Muscle layer of colon (tissue), 2 donors: ENCODE data around the gene RALB.

Experiments
- H3K27ac ChIP-seq: one replicate; pipeline ENCODE4 v1.7.0; 2013; ENCODE audit warnings: low read depth, mild to moderate bottlenecking, low read length, moderate library complexity
- H3K27me3 ChIP-seq, 2 donors: one replicate each; pipeline ENCODE4 v1.7.0; 2013; ENCODE audit warnings: low read length in 2 of 2, mild to moderate bottlenecking in 2 of 2; ENCODE audit not compliant: insufficient read depth in 2 of 2, control insufficient read depth in 1 of 2
- H3K36me3 ChIP-seq: one replicate; pipeline ENCODE4 v1.7.0; 2013; ENCODE audit warnings: mild to moderate bottlenecking, low read length; ENCODE audit not compliant: insufficient read depth
- H3K4me1 ChIP-seq: one replicate; pipeline ENCODE4 v1.7.0; 2013; ENCODE audit warnings: mild to moderate bottlenecking, low read length; ENCODE audit not compliant: insufficient read depth
- H3K4me3 ChIP-seq, 2 donors: one replicate each; pipeline ENCODE4 v1.7.0; 2013; ENCODE audit warnings: low read length in 2 of 2, low read depth in 1 of 2, mild to moderate bottlenecking in 1 of 2, moderate library complexity in 1 of 2
- H3K9ac ChIP-seq: one replicate; pipeline ENCODE4 v1.7.0; 2013; ENCODE audit warnings: low read length
- H3K9me3 ChIP-seq: one replicate; pipeline ENCODE4 v1.7.0; 2013; ENCODE audit warnings: mild to moderate bottlenecking, low read length
- donor health status: abdominal sarcoma.
- donor health status: Adenocarcinoma of cecum.

Gene RALB

GRCh38 chr2:120343100-120343432 lies 90.4 kb downstream of the RALB start:
- Histone ChIP-seq H3K9ac (no peak overlapping the region), H3K9me3 (no peaks in the 10 kb centered on the region), H3K36me3 (no peaks in the 10 kb centered on the region), H3K27ac (no peak overlapping the region), H3K4me1 (peaks cover 12% of the 10 kb centered on the region), H3K27me3 (peaks cover 41 to 71% of the 10 kb centered on the region in 2 donors), H3K4me3 (no peak overlapping the region)

DNA sequence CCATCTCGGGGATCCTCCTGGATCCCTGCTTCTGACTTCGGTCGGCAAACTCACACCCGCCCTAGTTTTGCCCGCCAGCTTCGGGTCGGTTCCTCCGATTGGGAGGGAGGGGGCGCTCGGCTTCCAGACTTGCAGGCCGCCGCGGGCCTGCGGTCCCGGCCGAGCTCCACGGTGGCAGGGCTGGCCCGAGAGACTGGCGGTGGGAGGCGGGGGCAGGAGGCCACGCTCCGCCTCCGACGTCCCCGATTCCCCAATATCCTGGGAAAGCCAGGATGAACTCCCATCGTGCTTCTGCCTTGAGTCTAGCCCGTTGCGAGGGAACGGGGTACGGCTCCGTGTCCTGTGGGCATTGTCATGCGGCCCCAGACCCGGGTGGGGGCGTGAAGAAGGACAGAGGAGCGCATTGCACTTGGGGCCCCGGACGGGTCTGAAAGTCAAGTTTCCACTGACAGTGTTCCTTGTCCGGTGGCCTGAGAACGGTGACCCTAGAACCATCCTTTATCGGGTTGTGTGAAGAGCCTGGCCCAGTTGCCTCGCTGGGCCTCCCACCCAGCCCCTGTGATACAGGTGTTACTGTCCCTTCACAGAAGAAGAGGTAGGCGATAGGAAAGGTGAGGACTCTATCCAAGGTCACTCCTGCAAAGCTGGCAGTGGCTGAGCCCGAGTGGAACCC lies 90.9 kb downstream of the RALB start:
- no peak overlapping the region for H3K27ac ChIP-seq
- H3K36me3 ChIP-seq, result no peaks in the 10 kb centered on the region
- peaks cover 12% of the 10 kb centered on the region for H3K4me1 ChIP-seq
- peaks cover 41 to 76% of the 10 kb centered on the region in 2 donors for H3K27me3 ChIP-seq
- no peaks in the 10 kb centered on the region for H3K9me3 ChIP-seq
- H3K4me3 ChIP-seq, result no peak overlapping the region
- no peak overlapping the region for H3K9ac ChIP-seq
